Measurements from ENCODE around the gene LTBP1.

- no peak for TF ChIP-seq CTCF (IDR thresholded peaks at IDR 0.05)
- no peak for TF ChIP-seq POLR2AphosphoS5 (IDR thresholded peaks at IDR 0.05)
- TF ChIP-seq POLR2A (IDR thresholded peaks at IDR 0.05), result no peak
These were observed 431.9 kb downstream of the LTBP1 start for GRCh38 chr2:33378556-33379210.

All from transverse colon (tissue), 4 donors.